ENCODE measurements around the gene ZIM2.

DNA sequence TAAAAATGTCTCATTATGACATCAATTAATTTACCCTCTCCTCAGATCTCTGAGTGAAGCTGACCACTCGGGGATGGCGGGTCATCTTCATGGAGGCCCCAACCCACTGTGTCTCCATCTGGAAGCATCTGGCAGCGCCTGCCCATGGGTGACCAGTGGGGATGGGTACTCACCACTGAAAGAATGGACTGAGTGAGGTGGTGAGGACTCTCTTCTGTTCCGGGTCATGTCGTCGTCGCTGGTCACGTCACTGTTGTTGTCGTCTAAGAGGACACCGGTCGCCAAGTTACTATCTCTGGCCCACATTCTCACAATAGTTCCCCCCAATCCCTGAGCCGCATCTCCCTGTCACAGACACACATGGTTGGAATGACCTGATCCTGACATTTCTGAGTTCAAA lies 17.1 kb downstream of the ZIM2 start:
- TF ChIP-seq, protein P1, sequence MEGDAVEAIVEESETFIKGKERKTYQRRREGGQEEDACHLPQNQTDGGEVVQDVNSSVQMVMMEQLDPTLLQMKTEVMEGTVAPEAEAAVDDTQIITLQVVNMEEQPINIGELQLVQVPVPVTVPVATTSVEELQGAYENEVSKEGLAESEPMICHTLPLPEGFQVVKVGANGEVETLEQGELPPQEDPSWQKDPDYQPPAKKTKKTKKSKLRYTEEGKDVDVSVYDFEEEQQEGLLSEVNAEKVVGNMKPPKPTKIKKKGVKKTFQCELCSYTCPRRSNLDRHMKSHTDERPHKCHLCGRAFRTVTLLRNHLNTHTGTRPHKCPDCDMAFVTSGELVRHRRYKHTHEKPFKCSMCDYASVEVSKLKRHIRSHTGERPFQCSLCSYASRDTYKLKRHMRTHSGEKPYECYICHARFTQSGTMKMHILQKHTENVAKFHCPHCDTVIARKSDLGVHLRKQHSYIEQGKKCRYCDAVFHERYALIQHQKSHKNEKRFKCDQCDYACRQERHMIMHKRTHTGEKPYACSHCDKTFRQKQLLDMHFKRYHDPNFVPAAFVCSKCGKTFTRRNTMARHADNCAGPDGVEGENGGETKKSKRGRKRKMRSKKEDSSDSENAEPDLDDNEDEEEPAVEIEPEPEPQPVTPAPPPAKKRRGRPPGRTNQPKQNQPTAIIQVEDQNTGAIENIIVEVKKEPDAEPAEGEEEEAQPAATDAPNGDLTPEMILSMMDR (IDR thresholded peaks at IDR 0.05), result no peak
- TF ChIP-seq POLR2A (IDR thresholded peaks at IDR 0.05; ENCODE audit: low read depth) (no peak), POLR2AphosphoS5 (IDR thresholded peaks at IDR 0.05) (no peak), EP300 (IDR thresholded peaks at IDR 0.05) (no peak)
